NCI-H1930 (cell line): ENCODE data around the gene GCNT3.
"Not testable (repeated sequence)": the region's sequence is repeated elsewhere in the genome, so short reads cannot be mapped to it uniquely, and the experiment has no call there.

ENCODE experiments used
- DNase-seq, 2 experiments: peaks; one replicate each; lab custom pipeline; 2025; lab: John Stamatoyannopoulos, UW

Gene GCNT3

GRCh38 chr15:59618406-59618805, 6.8 kb downstream of the GCNT3 start:
- DNase-seq = no peak

GRCh38 chr15:59622289-59622688, 10.7 kb downstream of the GCNT3 start:
- DNase-seq = no peak

DNA sequence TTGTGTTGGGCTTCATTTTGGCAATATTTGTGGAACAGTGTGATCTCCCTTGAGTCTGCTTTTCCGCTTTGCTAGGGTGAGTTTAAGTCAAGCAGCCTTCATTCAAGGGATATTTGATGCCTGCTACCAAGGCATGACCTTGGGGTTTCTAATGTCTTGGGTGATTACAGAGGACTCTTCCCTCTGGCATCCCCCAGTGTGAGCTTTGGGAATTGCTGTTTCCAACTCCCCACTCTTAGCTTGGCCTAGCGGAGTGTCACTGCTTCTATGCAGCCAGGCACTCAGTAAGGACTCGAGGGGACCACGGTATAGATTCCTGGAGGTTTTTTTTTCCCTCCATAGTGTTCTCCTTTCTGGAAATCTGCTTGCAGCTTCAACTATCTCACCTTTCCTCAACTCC, 21.1 kb downstream of the GCNT3 start:
- DNase-seq = no peak

DNA sequence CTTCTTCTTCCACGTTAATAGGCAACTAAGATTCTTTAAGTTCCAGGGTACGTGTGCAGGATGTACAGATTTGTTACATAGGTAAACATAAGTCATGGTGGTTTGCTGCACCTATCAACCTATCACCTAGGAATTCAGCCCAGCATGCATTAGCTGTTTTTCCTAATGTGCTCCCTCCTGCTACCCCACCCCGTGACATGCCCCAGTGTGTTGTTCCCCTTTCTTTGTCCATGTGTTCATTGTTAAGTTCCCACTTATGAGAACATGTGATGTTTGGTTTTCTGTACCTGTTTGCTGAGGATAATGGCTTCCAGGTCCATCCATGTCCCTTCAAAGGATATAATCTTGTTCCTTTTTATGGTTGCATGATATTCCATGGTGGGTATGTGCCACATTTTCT, 24.6 kb downstream of the GCNT3 start:
- no peak for DNase-seq

- not testable (repeated sequence) for DNase-seq
Observed at GRCh38 chr15:59637507-59637906, 25.9 kb downstream of the GCNT3 start.

DNA sequence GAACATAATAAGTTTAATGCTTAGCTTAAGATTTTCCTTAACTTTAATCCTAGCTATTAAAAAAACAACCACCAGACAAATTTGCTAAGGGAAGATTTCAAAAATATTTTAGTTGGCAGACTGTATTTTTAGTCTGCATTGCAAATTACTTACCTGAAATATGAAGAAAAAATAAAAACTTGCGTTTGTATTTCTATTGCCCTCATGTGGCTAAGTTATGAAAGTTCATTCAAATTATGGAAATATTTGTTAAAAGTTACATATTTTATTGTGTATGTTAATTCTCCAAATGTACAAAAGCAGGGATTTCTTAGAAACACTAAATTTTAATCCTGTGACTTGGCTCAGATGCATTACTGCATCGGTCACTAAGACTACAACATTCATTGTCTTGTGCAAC, 30.8 kb downstream of the GCNT3 start:
- no peak for DNase-seq

DNA sequence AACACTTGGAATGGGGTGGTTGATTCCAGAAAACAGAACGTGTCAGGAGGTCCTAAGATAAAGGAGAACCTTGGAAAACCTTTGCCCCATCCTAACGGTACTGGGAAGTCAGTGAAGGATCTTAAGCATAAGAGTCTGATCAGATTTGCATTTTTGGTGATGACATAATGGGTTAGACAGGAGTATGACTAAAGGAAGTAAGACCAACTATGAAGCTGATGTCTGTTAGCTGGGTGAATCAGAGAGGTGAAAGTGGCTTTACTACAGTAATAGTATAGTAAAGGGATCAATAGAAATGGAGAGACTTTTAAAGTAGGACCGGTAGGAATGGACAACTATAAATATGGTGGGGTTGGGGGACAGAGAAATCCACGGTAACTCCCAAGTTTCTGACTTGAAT, 33.2 kb downstream of the GCNT3 start:
- no peak for DNase-seq

DNA sequence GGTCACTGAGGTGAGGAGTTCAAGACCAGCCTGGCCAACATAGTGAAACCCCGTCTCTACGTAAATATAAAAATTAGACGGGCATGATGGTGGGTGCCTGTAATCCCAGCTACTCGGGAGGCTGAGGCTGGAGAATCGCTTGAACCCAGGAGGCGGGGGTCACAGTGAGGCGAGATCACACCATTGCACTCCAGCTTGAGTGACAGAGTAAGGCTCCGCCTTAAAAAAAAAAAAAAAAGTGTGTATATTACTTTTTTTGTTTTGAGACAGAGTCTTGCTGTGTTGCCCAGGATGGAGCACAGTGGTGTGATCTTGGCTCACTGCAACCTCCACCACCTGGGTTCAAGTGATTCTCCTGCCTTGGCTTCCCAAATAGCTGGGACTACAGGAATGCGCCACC, 34.2 kb downstream of the GCNT3 start:
- DNase-seq = not testable (repeated sequence)

- DNase-seq = no peak
Observed at GRCh38 chr15:59646277-59646676, 34.7 kb downstream of the GCNT3 start.

DNA sequence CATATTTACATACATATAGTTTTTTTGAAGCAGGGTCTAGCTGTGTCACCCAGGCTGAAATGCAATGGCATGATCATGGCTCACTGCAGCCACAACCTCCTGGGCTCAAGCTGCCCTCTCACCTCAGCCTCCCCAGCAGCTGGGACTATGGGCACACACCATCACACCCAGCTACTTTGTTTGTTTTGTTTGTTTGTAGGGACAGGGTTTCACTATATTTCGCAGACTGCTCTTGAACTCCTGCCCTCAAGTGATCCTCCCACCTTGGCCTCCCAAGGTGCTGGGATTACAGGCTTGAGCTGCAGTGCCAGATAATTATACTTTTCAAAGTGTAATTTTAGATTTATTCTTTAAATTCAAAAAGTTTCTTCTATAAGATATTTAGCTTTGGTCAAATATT, 35.5 kb downstream of the GCNT3 start:
- no peak for DNase-seq

DNA sequence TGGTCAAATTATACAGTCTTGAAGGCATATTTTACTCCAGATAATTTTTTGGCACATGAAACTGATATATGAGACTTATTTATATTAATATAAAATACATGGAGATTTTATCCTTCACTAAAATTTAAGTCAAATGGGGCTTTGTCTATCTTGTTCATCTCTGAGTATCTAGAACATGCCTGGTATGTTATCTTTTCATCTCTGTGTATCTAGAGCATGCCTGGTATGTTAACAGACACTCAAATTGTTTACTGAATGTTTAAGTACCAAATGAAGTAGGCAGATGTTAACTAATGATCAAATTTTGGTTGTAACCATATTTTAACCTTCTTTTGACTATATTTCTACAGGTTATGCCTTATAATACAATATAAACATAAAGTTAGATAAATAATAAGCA, 38.0 kb downstream of the GCNT3 start:
- DNase-seq = no peak

GRCh38 chr15:59654046-59654445, 42.5 kb downstream of the GCNT3 start:
- DNase-seq = no peak

DNA sequence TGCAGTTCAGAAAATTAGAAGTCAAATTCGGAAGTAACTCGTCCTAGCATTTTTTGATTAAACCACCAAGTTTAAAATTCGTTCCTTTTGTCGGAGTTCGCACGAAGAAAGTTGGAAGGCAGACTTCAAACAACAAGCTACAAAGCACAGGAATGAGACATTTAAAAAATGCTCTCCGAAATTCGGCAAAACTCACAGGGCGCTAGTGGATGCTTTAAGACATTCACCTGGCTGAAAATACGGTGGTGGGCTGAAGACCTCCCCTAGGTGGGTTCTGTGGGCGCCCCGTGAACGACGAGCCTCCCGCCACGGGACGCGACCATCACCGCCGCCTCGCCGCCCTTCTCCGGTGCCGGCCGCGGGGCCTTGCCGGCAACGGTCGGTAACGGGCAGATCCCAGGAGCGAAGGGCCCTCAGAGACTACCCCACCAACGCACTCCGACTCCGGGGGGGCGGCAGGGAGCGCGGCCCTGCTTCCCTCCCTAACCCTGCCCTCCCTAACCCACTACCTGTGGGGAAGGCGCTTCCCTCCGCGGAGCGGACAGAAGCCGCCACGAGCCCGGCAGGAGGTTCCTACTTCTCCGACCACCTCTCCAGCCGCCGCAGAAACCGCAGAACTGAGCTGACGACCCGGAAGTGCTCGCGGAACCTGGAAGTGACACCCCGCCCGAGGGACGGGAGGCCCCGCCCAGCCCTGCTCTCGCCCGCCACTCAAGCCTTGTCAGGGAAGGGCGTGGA, 45.5 kb downstream of the GCNT3 start, which contains the start of gene GTF2A2:
Gene GTF2A2, minus strand, starts transcription at position 619 of the 738 bp plus-strand sequence. CDS start 5,238 bp downstream, outside the sequence.
- DNase-seq = peak; percentile 74 to 77

GRCh38 chr15:59657635-59658125, 46.1 kb downstream of the GCNT3 start:
- no peak for DNase-seq

- no peak for DNase-seq
Observed at GRCh38 chr15:59659366-59659765, 47.8 kb downstream of the GCNT3 start.

- DNase-seq = no peak
Observed at GRCh38 chr15:59662260-59662659, 50.7 kb downstream of the GCNT3 start.

GRCh38 chr15:59668556-59668955, 57.0 kb downstream of the GCNT3 start:
- no peak for DNase-seq
